NCI-H1417 treated with DMSO at 0.1 percent for 48 hours (cell line): ENCODE results near the gene HOXA9.

Experiments
- DNase-seq: peaks from one replicate; lab custom pipeline; 2025; lab: John Stamatoyannopoulos, UW

The HOXA9 gene

GRCh38 chr7:27176962-27177794, 11.8 kb upstream of the HOXA9 start:
- DNase-seq, result no peak

GRCh38 chr7:27176524-27176845, 11.1 kb upstream of the HOXA9 start:
- no peak for DNase-seq

- DNase-seq, result no peak
These were observed 10.5 kb upstream of the HOXA9 start for GRCh38 chr7:27175626-27176523.

GRCh38 chr7:27174874-27175625, 9.7 kb upstream of the HOXA9 start:
- DNase-seq, result no peak

GRCh38 chr7:27173956-27174873, 8.9 kb upstream of the HOXA9 start, which contains the start of gene HOXA10:
TSS of gene HOXA10 (minus strand) at chr7:27174320. CDS start at chr7:27174306, 14 bp downstream.
- no peak for DNase-seq

- no peak for DNase-seq
These were observed 8.2 kb upstream of the HOXA9 start for GRCh38 chr7:27173511-27173955.

GRCh38 chr7:27172823-27173510, 7.6 kb upstream of the HOXA9 start:
- DNase-seq, result no peak

GRCh38 chr7:27172315-27172774, 7.0 kb upstream of the HOXA9 start:
- DNase-seq, result no peak

GRCh38 chr7:27171637-27172314, 6.4 kb upstream of the HOXA9 start:
- DNase-seq, result peak; percentile 46

- DNase-seq, result no peak
These were observed 5.9 kb upstream of the HOXA9 start for GRCh38 chr7:27171325-27171636.

GRCh38 chr7:27170426-27171324, 5.3 kb upstream of the HOXA9 start:
- DNase-seq, result no peak

- DNase-seq, result no peak
These were observed 4.5 kb upstream of the HOXA9 start for GRCh38 chr7:27169658-27170425.

- no peak for DNase-seq
These were observed 3.1 kb upstream of the HOXA9 start for GRCh38 chr7:27168265-27168947.

- DNase-seq, result no peak
These were observed 2.6 kb upstream of the HOXA9 start for GRCh38 chr7:27167916-27168264.

- DNase-seq, result no peak
These were observed 1.5 kb upstream of the HOXA9 start for GRCh38 chr7:27166531-27167505.

GRCh38 chr7:27165996-27166530, 726 bp upstream of the HOXA9 start:
- DNase-seq, result no peak
